Trophoblast cell (in vitro differentiated cells and primary cell): ENCODE data around the gene ANO2.

Source experiments
- DNase-seq, 2 donors: peaks; one replicate each; pipeline ENCODE4 v3.0.0-alpha.2; 2016
- H2AFZ ChIP-seq: 2 replicates; pipeline ENCODE4 v1.6.1; 2013; ENCODE audit warnings: low read length, moderate library complexity, mild to moderate bottlenecking; ENCODE audit not compliant: insufficient read depth, poor library complexity
- H2AK5ac ChIP-seq: 2 replicates; pipeline ENCODE4 v1.6.1; 2013; ENCODE audit warnings: mild to moderate bottlenecking, low read length
- H2BK120ac ChIP-seq: 2 replicates; pipeline ENCODE4 v1.6.1; 2013; ENCODE audit warnings: low read length, mild to moderate bottlenecking, moderate library complexity; ENCODE audit not compliant: insufficient read depth, poor library complexity
- H2BK12ac ChIP-seq: 2 replicates; pipeline ENCODE4 v1.6.1; 2013; ENCODE audit warnings: mild to moderate bottlenecking, low read length, moderate library complexity
- H2BK5ac ChIP-seq: 2 replicates; pipeline ENCODE4 v1.6.1; 2013; ENCODE audit warnings: low read length, low read depth, moderate library complexity, mild to moderate bottlenecking; ENCODE audit not compliant: poor library complexity
- H3K14ac ChIP-seq: 2 replicates; pipeline ENCODE4 v1.6.1; 2013; ENCODE audit warnings: mild to moderate bottlenecking, low read length
- H3K18ac ChIP-seq: 2 replicates; pipeline ENCODE4 v1.6.1; 2013; ENCODE audit warnings: mild to moderate bottlenecking, low read length
- H3K23ac ChIP-seq: 2 replicates; pipeline ENCODE4 v1.6.1; 2013; ENCODE audit warnings: low read length
- H3K27ac ChIP-seq: 2 replicates; pipeline ENCODE4 v1.5.1; 2013; ENCODE audit warnings: low read depth, mild to moderate bottlenecking, inconsistent platforms, low read length, moderate library complexity
- H3K27me3 ChIP-seq: 2 replicates; pipeline ENCODE4 v1.6.1; 2013; ENCODE audit warnings: inconsistent platforms, mild to moderate bottlenecking, low read length, moderate library complexity; ENCODE audit not compliant: insufficient read depth
- H3K36me3 ChIP-seq, 2 experiments: 1 replicate in 1 of 2; 2 replicates in 1 of 2; pipeline ENCODE4 v1.6.1; 2013; ENCODE audit warnings: low read length in 2 of 2, mild to moderate bottlenecking in 2 of 2, moderate library complexity in 1 of 2; ENCODE audit not compliant: insufficient read depth in 2 of 2, control insufficient read depth in 1 of 2
- H3K4ac ChIP-seq: 2 replicates; pipeline ENCODE4 v1.6.1; 2013; ENCODE audit warnings: low read depth, mild to moderate bottlenecking, low read length, moderate library complexity
- H3K4me1 ChIP-seq, 2 experiments: 1 replicate in 1 of 2; 2 replicates in 1 of 2; pipeline ENCODE4 v1.6.1; 2013; ENCODE audit warnings: low read length in 2 of 2, mild to moderate bottlenecking in 2 of 2, moderate library complexity in 1 of 2; ENCODE audit not compliant: insufficient read depth in 2 of 2, control insufficient read depth in 1 of 2
- H3K4me2 ChIP-seq: 2 replicates; pipeline ENCODE4 v1.6.1; 2013; ENCODE audit warnings: inconsistent platforms, mild to moderate bottlenecking, low read length, moderate library complexity
- H3K4me3 ChIP-seq: 2 replicates; pipeline ENCODE4 v1.5.1; 2013; ENCODE audit warnings: mild to moderate bottlenecking, low read depth, low read length, inconsistent platforms
- H3K79me1 ChIP-seq: one replicate; pipeline ENCODE4 v1.6.1; 2013; ENCODE audit warnings: low read length
- H3K79me2 ChIP-seq: 2 replicates; pipeline ENCODE4 v1.6.1; 2013; ENCODE audit warnings: low read length, mild to moderate bottlenecking; ENCODE audit not compliant: control insufficient read depth, insufficient read depth, poor library complexity
- H3K9ac ChIP-seq: 2 replicates; pipeline ENCODE4 v1.6.1; 2013; ENCODE audit warnings: mild to moderate bottlenecking, low read length
- H3K9me3 ChIP-seq: 2 replicates; pipeline ENCODE4 v1.6.1; 2013; ENCODE audit warnings: low read depth, mild to moderate bottlenecking, control low read depth, inconsistent platforms, low read length; ENCODE audit not compliant: insufficient read depth
- H4K12ac ChIP-seq: 2 replicates; pipeline ENCODE4 v1.6.1; 2013; ENCODE audit warnings: low read depth, mild to moderate bottlenecking, low read length, moderate library complexity
- H4K8ac ChIP-seq: 2 replicates; pipeline ENCODE4 v1.6.1; 2013; ENCODE audit warnings: low read depth, mild to moderate bottlenecking, low read length, moderate library complexity
- H4K91ac ChIP-seq: one replicate; pipeline ENCODE4 v1.6.1; 2013; ENCODE audit warnings: low read depth, mild to moderate bottlenecking, low read length, moderate library complexity
- WGBS: extraction: QIAGEN DNeasy Blood & Tissue Kit; methylation state at CpG from one replicate; pipeline ENCODE4 v1.1.7; 2013; ENCODE audit warnings: missing lambda C conversion rate; ENCODE audit not compliant: insufficient read length, insufficient coverage; ENCODE audit errors: extremely low coverage; 5-methylcytosine and 5-hydroxymethylcytosine counted together

Gene ANO2

GRCh38 chr12:5685935-5686334 lies 259.1 kb downstream of the ANO2 start:
- no peak overlapping the region for H2BK5ac ChIP-seq
- no peaks in the 10 kb centered on the region for H3K4me1 ChIP-seq
- H3K36me3 ChIP-seq: no peaks in the 10 kb centered on the region
- H3K18ac ChIP-seq: no peak overlapping the region
- H4K91ac ChIP-seq: no peak overlapping the region
- H2BK120ac ChIP-seq: no peak overlapping the region
- H3K79me2 ChIP-seq: no peaks in the 10 kb centered on the region
- no CpG with 5 or more reads among the region's 3 CpGs for WGBS
- no peak overlapping the region for H3K4me3 ChIP-seq
- H3K4me2 ChIP-seq: no peak overlapping the region
- H2BK12ac ChIP-seq: no peak overlapping the region
- H3K9ac ChIP-seq: no peak overlapping the region
- H2AFZ ChIP-seq: no peak overlapping the region
- H3K23ac ChIP-seq: no peak overlapping the region
- H3K4ac ChIP-seq: no peak overlapping the region
- H3K79me1 ChIP-seq: no peaks in the 10 kb centered on the region
- no peaks in the 10 kb centered on the region for H3K9me3 ChIP-seq
- H4K12ac ChIP-seq: no peak overlapping the region
- DNase-seq: peak in 1 of 2 donors; percentile 23
- no peak overlapping the region for H3K14ac ChIP-seq
- no peak overlapping the region for H4K8ac ChIP-seq
- no peaks in the 10 kb centered on the region for H3K27me3 ChIP-seq
- H2AK5ac ChIP-seq: no peak overlapping the region
- H3K27ac ChIP-seq: no peak overlapping the region

- H2AFZ ChIP-seq: no peak overlapping the region
- no CpG with 5 or more reads among the region's 2 CpGs for WGBS
- no peak overlapping the region for H4K8ac ChIP-seq
These were observed 260.1 kb downstream of the ANO2 start for GRCh38 chr12:5684989-5685388.

GRCh38 chr12:5682581-5682980 lies 262.5 kb downstream of the ANO2 start:
- Histone ChIP-seq H4K8ac (no peak overlapping the region), H3K9ac (no peak overlapping the region), H2AK5ac (no peak overlapping the region), H3K27ac (no peak overlapping the region), H3K14ac (no peak overlapping the region), H3K79me1 (no peaks in the 10 kb centered on the region), H3K23ac (no peak overlapping the region), H3K79me2 (no peaks in the 10 kb centered on the region), H3K27me3 (no peaks in the 10 kb centered on the region), H2BK5ac (no peak overlapping the region), H3K4me3 (no peak overlapping the region), H2BK120ac (no peak overlapping the region), H3K4me2 (no peak overlapping the region), H4K12ac (no peak overlapping the region), H3K4ac (no peak overlapping the region), H3K36me3 (no peaks in the 10 kb centered on the region), H3K4me1 (no peaks in the 10 kb centered on the region), H3K9me3 (no peaks in the 10 kb centered on the region), H2BK12ac (no peak overlapping the region), H3K18ac (no peak overlapping the region), H2AFZ (no peak overlapping the region), H4K91ac (no peak overlapping the region)
- WGBS: no CpG with 5 or more reads among the region's 3 CpGs
- no peak for DNase-seq

More at GRCh38 chr12:5684989-5685388, 260.1 kb downstream of the ANO2 start:
- Histone ChIP-seq H3K4me1 (no peaks in the 10 kb centered on the region), H2BK12ac (no peak overlapping the region), H3K79me1 (no peaks in the 10 kb centered on the region), H3K14ac (no peak overlapping the region), H2AK5ac (no peak overlapping the region), H3K79me2 (no peaks in the 10 kb centered on the region), H3K4ac (no peak overlapping the region), H3K36me3 (no peaks in the 10 kb centered on the region), H4K12ac (no peak overlapping the region), H3K23ac (no peak overlapping the region), H2BK120ac (no peak overlapping the region), H2BK5ac (no peak overlapping the region), H3K9me3 (no peaks in the 10 kb centered on the region), H3K4me2 (no peak overlapping the region), H3K27me3 (no peaks in the 10 kb centered on the region), H3K4me3 (no peak overlapping the region), H4K91ac (no peak overlapping the region), H3K9ac (no peak overlapping the region), H3K27ac (no peak overlapping the region), H3K18ac (no peak overlapping the region)
- no peak for DNase-seq

- H3K14ac ChIP-seq: no peak overlapping the region
- H4K91ac ChIP-seq: no peak overlapping the region
- H3K18ac ChIP-seq: no peak overlapping the region
- H4K12ac ChIP-seq: no peak overlapping the region
- DNase-seq: no peak
- no CpG with 5 or more reads among the region's 5 CpGs for WGBS
- H3K4me3 ChIP-seq: no peak overlapping the region
- no peaks in the 10 kb centered on the region for H3K9me3 ChIP-seq
- H3K27me3 ChIP-seq: no peaks in the 10 kb centered on the region
- H3K79me2 ChIP-seq: no peaks in the 10 kb centered on the region
- no peaks in the 10 kb centered on the region for H3K36me3 ChIP-seq
- H2BK120ac ChIP-seq: no peak overlapping the region
- H3K9ac ChIP-seq: no peak overlapping the region
- H2AK5ac ChIP-seq: no peak overlapping the region
- no peak overlapping the region for H2BK5ac ChIP-seq
- no peak overlapping the region for H3K27ac ChIP-seq
- no peak overlapping the region for H4K8ac ChIP-seq
- no peak overlapping the region for H2BK12ac ChIP-seq
- H2AFZ ChIP-seq: no peak overlapping the region
- H3K4me1 ChIP-seq: no peaks in the 10 kb centered on the region
- H3K4me2 ChIP-seq: no peak overlapping the region
- H3K23ac ChIP-seq: no peak overlapping the region
- no peak overlapping the region for H3K4ac ChIP-seq
- no peaks in the 10 kb centered on the region for H3K79me1 ChIP-seq
These were observed 266.9 kb downstream of the ANO2 start for GRCh38 chr12:5678176-5678575.
